ENCODE data around the gene NADK2.
"Not testable (repeated sequence)": the region's sequence is repeated elsewhere in the genome, so short reads cannot be mapped to it uniquely, and the experiment has no call there.

NADK2 gene

GRCh38 chr5:36206913-36207312, 34.8 kb downstream of the NADK2 start:
- Histone ChIP-seq H3K36me3 (ENCODE audit: insufficient read depth, low read length) (no peaks in the 10 kb centered on the region), H3K27ac (ENCODE audit: low read depth, low read length) (no peak overlapping the region), H3K4me3 (ENCODE audit: low read depth, low read length) (no peak overlapping the region)

GRCh38 chr5:36205329-36205728, 36.4 kb downstream of the NADK2 start:
- Histone ChIP-seq H3K79me2 (ENCODE audit: control insufficient read depth, insufficient read depth, low read length, unreplicated experiment) (no peaks in the 10 kb centered on the region), H3K4me1 (ENCODE audit: control insufficient read depth, insufficient read depth, low read length, unreplicated experiment) (peaks cover 23% of the 10 kb centered on the region), H3K36me3 (ENCODE audit: insufficient read depth, low read length) (no peaks in the 10 kb centered on the region), H3K4me3 (ENCODE audit: low read depth, low read length) (no peak overlapping the region), H3K27me3 (ENCODE audit: insufficient read depth, low read length) (no peaks in the 10 kb centered on the region), H2AFZ (ENCODE audit: low read length, unreplicated experiment) (no peak overlapping the region), H3K27ac (ENCODE audit: low read depth, low read length) (no peak overlapping the region)

More at GRCh38 chr5:36206913-36207312, 34.8 kb downstream of the NADK2 start:
- no peaks in the 10 kb centered on the region for H3K79me2 ChIP-seq (ENCODE audit: control insufficient read depth, insufficient read depth, low read length, unreplicated experiment)
- no peak overlapping the region for H2AFZ ChIP-seq (ENCODE audit: low read length, unreplicated experiment)
- peaks cover 19% of the 10 kb centered on the region for H3K4me1 ChIP-seq (ENCODE audit: control insufficient read depth, insufficient read depth, low read length, unreplicated experiment)
- H3K27me3 ChIP-seq (ENCODE audit: insufficient read depth, low read length): no peaks in the 10 kb centered on the region

- Histone ChIP-seq H3K27ac (ENCODE audit: low read depth, low read length) (no peak overlapping the region), H3K79me2 (ENCODE audit: control insufficient read depth, insufficient read depth, low read length, unreplicated experiment) (no peaks in the 10 kb centered on the region), H3K36me3 (ENCODE audit: insufficient read depth, low read length) (no peaks in the 10 kb centered on the region; the same call in 1 of the 2 replicates), H3K4me1 (ENCODE audit: control insufficient read depth, insufficient read depth, low read length, unreplicated experiment) (peaks cover 22% of the 10 kb centered on the region), H2AFZ (ENCODE audit: low read length, unreplicated experiment) (no peak overlapping the region), H3K4me3 (ENCODE audit: low read depth, low read length) (no peak overlapping the region), H3K27me3 (ENCODE audit: insufficient read depth, low read length) (no peaks in the 10 kb centered on the region)
Observed at GRCh38 chr5:36202521-36202961, 39.2 kb downstream of the NADK2 start.

GRCh38 chr5:36200513-36200912, 41.2 kb downstream of the NADK2 start:
- Histone ChIP-seq H3K4me3 (ENCODE audit: low read depth, low read length) (no peak overlapping the region), H3K27ac (ENCODE audit: low read depth, low read length) (no peak overlapping the region), H2AFZ (ENCODE audit: low read length, unreplicated experiment) (no peak overlapping the region), H3K79me2 (ENCODE audit: control insufficient read depth, insufficient read depth, low read length, unreplicated experiment) (no peaks in the 10 kb centered on the region), H3K27me3 (ENCODE audit: insufficient read depth, low read length) (no peaks in the 10 kb centered on the region), H3K4me1 (ENCODE audit: control insufficient read depth, insufficient read depth, low read length, unreplicated experiment) (peaks cover 22% of the 10 kb centered on the region), H3K36me3 (ENCODE audit: insufficient read depth, low read length) (no peaks in the 10 kb centered on the region; the same call in 1 of the 2 replicates)

GRCh38 chr5:36199620-36200019, 42.1 kb downstream of the NADK2 start:
- Histone ChIP-seq H3K36me3 (ENCODE audit: insufficient read depth, low read length) (peaks cover 6% of the 10 kb centered on the region), H3K79me2 (ENCODE audit: control insufficient read depth, insufficient read depth, low read length, unreplicated experiment) (no peaks in the 10 kb centered on the region), H3K27ac (ENCODE audit: low read depth, low read length) (no peak overlapping the region)

GRCh38 chr5:36198783-36199182, 42.9 kb downstream of the NADK2 start:
- H3K79me2 ChIP-seq (ENCODE audit: control insufficient read depth, insufficient read depth, low read length, unreplicated experiment); H3K27me3 ChIP-seq (ENCODE audit: insufficient read depth, low read length); H2AFZ ChIP-seq (ENCODE audit: low read length, unreplicated experiment); H3K36me3 ChIP-seq (ENCODE audit: insufficient read depth, low read length); H3K4me3 ChIP-seq (ENCODE audit: low read depth, low read length); H3K27ac ChIP-seq (ENCODE audit: low read depth, low read length): not testable (repeated sequence)
- H3K4me1 ChIP-seq (ENCODE audit: control insufficient read depth, insufficient read depth, low read length, unreplicated experiment): peaks cover 22% of the 10 kb centered on the region

More at GRCh38 chr5:36199620-36200019, 42.1 kb downstream of the NADK2 start:
- Histone ChIP-seq H3K4me3 (ENCODE audit: low read depth, low read length) (no peak overlapping the region), H3K4me1 (ENCODE audit: control insufficient read depth, insufficient read depth, low read length, unreplicated experiment) (peaks cover 22% of the 10 kb centered on the region), H3K27me3 (ENCODE audit: insufficient read depth, low read length) (no peaks in the 10 kb centered on the region), H2AFZ (ENCODE audit: low read length, unreplicated experiment) (no peak overlapping the region)

GRCh38 chr5:36198281-36198680, 43.4 kb downstream of the NADK2 start:
- Histone ChIP-seq H3K27me3 (ENCODE audit: insufficient read depth, low read length) (no peaks in the 10 kb centered on the region), H3K4me3 (ENCODE audit: low read depth, low read length) (no peak overlapping the region), H2AFZ (ENCODE audit: low read length, unreplicated experiment) (no peak overlapping the region), H3K79me2 (ENCODE audit: control insufficient read depth, insufficient read depth, low read length, unreplicated experiment) (no peaks in the 10 kb centered on the region), H3K27ac (ENCODE audit: low read depth, low read length) (no peak overlapping the region), H3K4me1 (ENCODE audit: control insufficient read depth, insufficient read depth, low read length, unreplicated experiment) (peaks cover 22% of the 10 kb centered on the region), H3K36me3 (ENCODE audit: insufficient read depth, low read length) (peaks cover 8% of the 10 kb centered on the region)

GRCh38 chr5:36193746-36194145, 48.0 kb downstream of the NADK2 start:
- Histone ChIP-seq H3K36me3 (ENCODE audit: insufficient read depth, low read length) (peaks cover 30% of the 10 kb centered on the region), H3K27me3 (ENCODE audit: insufficient read depth, low read length) (no peaks in the 10 kb centered on the region), H3K79me2 (ENCODE audit: control insufficient read depth, insufficient read depth, low read length, unreplicated experiment) (no peaks in the 10 kb centered on the region), H2AFZ (ENCODE audit: low read length, unreplicated experiment) (no peak overlapping the region), H3K4me1 (ENCODE audit: control insufficient read depth, insufficient read depth, low read length, unreplicated experiment) (no peaks in the 10 kb centered on the region), H3K27ac (ENCODE audit: low read depth, low read length) (no peak overlapping the region), H3K4me3 (ENCODE audit: low read depth, low read length) (no peak overlapping the region)

- H3K79me2 ChIP-seq (ENCODE audit: control insufficient read depth, insufficient read depth, low read length, unreplicated experiment); H3K4me1 ChIP-seq (ENCODE audit: control insufficient read depth, insufficient read depth, low read length, unreplicated experiment); H2AFZ ChIP-seq (ENCODE audit: low read length, unreplicated experiment); H3K27ac ChIP-seq (ENCODE audit: low read depth, low read length); H3K27me3 ChIP-seq (ENCODE audit: insufficient read depth, low read length); H3K4me3 ChIP-seq (ENCODE audit: low read depth, low read length): not testable (repeated sequence)
- peaks cover 17% of the 10 kb centered on the region for H3K36me3 ChIP-seq (ENCODE audit: insufficient read depth, low read length)
Observed at GRCh38 chr5:36184408-36184807, 57.3 kb downstream of the NADK2 start.

- peaks cover 38% of the 10 kb centered on the region for H3K36me3 ChIP-seq (ENCODE audit: insufficient read depth, low read length)
Observed at GRCh38 chr5:36181774-36182173, 60.0 kb downstream of the NADK2 start.

GRCh38 chr5:36180556-36181350, 61.0 kb downstream of the NADK2 start:
- Histone ChIP-seq H3K27me3 (ENCODE audit: insufficient read depth, low read length) (no peaks in the 10 kb centered on the region), H3K4me3 (ENCODE audit: low read depth, low read length) (no peak overlapping the region), H3K4me1 (ENCODE audit: control insufficient read depth, insufficient read depth, low read length, unreplicated experiment) (no peaks in the 10 kb centered on the region), H2AFZ (ENCODE audit: low read length, unreplicated experiment) (no peak overlapping the region), H3K79me2 (ENCODE audit: control insufficient read depth, insufficient read depth, low read length, unreplicated experiment) (no peaks in the 10 kb centered on the region), H3K27ac (ENCODE audit: low read depth, low read length) (no peak overlapping the region), H3K36me3 (ENCODE audit: insufficient read depth, low read length) (peaks cover 38% of the 10 kb centered on the region)

More at GRCh38 chr5:36181774-36182173, 60.0 kb downstream of the NADK2 start:
- Histone ChIP-seq H3K4me3 (ENCODE audit: low read depth, low read length) (no peak overlapping the region), H3K79me2 (ENCODE audit: control insufficient read depth, insufficient read depth, low read length, unreplicated experiment) (no peaks in the 10 kb centered on the region), H3K4me1 (ENCODE audit: control insufficient read depth, insufficient read depth, low read length, unreplicated experiment) (no peaks in the 10 kb centered on the region), H3K27me3 (ENCODE audit: insufficient read depth, low read length) (no peaks in the 10 kb centered on the region), H2AFZ (ENCODE audit: low read length, unreplicated experiment) (no peak overlapping the region), H3K27ac (ENCODE audit: low read depth, low read length) (no peak overlapping the region)

All from ACC112 (cell line).